ENCODE measurements around the gene ADGRF1.
A peak's percentile ranks its signal among the peaks of the same experiment; 100 is the strongest.

GRCh38 chr6:47078991-47079390 is 36.9 kb upstream of the ADGRF1 start:
- TF ChIP-seq GATA2 (IDR thresholded peaks at IDR 0.05; ENCODE audit: low read depth, low read length) (peak; percentile 32; the same call in 1 of the 2 replicates), GATA3 (IDR thresholded peaks at IDR 0.05; ENCODE audit: low read depth, low read length) (no peak)
